GM12801 (cell line): ENCODE data around the gene MGMT.

ENCODE experiments used
- TF ChIP-seq, protein P1 (sequence below): IDR thresholded peaks from one replicate; pipeline ENCODE4 v1.5.1; 2011; ENCODE audit warnings: control low read depth; ENCODE audit not compliant: insufficient read length; ENCODE audit errors: extremely low read depth

Gene MGMT

DNA sequence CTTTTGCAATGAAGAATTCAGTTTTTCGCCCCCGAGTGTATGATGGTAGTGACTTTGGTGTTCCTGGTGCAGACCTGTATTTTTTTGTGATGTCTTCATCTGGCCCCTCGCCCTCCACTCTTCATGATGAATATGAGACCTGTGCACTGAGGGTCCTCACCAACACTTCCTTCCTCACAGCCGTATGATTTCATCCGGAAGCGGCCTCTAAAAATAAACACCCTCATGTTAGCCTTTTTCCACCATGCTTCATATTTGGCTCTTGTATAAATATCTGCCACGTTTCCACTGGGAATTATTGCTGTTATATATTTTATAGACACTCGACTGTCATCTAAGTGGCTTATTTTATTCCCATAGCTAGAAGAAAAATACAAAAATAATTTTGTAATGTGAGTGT lies 160.4 kb downstream of the MGMT start:
- TF ChIP-seq, protein P1, sequence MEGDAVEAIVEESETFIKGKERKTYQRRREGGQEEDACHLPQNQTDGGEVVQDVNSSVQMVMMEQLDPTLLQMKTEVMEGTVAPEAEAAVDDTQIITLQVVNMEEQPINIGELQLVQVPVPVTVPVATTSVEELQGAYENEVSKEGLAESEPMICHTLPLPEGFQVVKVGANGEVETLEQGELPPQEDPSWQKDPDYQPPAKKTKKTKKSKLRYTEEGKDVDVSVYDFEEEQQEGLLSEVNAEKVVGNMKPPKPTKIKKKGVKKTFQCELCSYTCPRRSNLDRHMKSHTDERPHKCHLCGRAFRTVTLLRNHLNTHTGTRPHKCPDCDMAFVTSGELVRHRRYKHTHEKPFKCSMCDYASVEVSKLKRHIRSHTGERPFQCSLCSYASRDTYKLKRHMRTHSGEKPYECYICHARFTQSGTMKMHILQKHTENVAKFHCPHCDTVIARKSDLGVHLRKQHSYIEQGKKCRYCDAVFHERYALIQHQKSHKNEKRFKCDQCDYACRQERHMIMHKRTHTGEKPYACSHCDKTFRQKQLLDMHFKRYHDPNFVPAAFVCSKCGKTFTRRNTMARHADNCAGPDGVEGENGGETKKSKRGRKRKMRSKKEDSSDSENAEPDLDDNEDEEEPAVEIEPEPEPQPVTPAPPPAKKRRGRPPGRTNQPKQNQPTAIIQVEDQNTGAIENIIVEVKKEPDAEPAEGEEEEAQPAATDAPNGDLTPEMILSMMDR: no peak

DNA sequence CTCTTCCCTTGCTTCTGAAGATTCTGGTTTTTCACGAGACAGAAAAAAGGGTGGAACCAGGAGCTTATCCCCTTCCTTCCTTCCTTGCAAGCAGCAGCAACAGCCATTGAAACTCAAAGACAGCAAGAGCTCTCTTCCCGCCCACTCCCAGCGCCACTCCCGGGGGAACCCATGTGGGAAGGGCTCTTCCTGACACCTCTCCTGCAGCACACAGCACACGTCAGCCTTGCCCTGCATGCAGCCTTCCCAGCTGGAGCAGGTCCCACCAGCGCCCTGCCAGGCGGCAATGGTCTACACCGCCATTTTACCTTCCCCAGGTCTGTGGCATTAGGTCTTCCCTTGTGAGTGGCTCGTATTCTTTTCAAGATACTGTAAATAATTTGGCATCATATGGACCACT lies 161.8 kb downstream of the MGMT start:
- TF ChIP-seq, protein P1: no peak

DNA sequence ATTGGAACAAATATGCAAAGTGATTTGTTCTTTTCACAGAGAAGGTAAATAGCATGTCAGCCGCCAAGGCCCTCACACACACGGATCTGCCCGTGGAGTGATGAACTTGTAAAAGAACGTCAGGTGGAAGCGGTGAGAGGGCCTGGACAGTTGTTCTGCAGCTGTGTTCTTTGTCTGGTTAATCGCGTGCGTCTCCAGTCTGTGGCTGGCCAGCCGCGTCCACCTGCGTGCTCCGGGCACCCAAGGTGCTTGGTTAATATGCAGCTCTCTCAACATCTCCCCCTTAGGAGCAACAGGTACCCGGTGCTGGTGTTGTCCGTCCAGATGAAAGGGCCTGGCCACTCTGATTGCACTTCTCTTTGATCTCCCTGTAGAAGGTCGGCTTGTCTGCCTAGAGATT lies 162.9 kb downstream of the MGMT start:
- TF ChIP-seq, protein P1: no peak

DNA sequence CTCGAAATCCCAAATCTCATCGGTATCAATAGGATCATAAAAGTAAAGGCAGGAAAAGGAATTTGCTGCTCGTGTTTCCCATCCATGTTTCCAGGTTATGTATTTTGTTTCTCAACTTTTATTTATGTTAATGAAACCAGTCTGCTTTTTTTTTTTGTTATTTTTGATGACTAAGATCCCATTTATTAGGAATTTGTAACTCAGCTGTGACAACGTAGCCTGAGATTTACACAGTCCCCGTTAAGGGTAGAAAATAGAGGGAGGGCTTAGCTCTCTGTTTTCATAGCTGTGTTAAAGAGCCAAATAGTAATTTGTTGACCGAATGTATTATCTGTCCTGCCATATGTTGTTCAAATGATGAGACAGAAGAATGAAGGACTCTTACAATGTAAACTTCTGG lies 164.0 kb downstream of the MGMT start:
- TF ChIP-seq, protein P1: no peak

DNA sequence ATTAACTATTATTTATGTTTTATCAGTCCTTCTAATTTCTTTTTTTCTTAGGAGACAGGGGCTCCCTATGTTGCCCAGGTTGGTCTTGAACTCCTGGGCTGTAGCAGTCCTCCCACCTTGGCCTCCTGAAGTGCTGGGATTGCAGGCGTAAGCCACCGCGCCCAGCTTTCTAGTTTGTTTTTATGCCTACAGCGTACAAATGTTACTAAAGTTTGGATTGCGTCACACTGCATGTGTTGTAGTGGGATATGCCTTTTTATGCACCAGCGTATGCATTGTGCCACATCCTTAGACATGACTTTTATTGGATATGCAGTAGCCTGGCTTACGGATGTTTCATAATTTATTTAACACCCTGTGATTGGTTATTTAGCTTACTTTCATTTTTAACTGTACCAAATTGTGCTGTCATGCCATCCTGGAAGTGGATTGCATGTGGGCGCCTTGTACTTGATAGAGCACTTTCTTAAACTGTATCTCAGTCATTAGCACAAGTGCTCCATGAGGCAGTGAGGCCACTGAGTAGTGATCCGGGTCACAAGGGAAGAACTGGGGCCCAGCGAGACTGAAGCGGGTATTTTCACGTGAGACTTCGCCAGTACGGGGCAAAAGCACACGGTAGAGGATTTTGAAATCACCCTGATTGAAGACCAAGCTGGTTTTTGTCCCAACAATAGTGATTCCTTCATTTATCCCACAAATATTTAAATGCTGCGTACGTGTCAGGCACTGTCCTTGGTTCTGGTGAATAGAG lies 165.0 kb downstream of the MGMT start:
- TF ChIP-seq, protein P1: no peak

DNA sequence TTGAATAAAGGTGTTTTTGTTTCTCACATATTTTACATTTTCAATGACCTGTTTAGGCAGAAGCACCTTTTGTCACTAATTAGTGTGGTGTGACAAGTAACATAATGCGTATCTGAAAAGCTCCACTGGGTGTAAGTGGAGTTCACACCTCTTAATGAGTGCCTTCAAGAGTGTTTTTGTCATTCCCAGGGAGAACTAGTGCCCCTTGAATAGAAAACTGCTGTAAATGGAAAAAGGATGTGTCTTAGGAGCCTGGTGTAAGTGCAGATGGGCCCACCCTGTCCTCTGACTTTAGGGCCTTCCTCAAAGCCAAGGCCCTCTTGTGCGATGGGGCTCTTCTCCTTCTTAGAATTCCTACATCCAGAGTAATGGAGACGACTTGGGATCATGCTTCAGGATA lies 170.0 kb downstream of the MGMT start:
- TF ChIP-seq, protein P1: no peak

DNA sequence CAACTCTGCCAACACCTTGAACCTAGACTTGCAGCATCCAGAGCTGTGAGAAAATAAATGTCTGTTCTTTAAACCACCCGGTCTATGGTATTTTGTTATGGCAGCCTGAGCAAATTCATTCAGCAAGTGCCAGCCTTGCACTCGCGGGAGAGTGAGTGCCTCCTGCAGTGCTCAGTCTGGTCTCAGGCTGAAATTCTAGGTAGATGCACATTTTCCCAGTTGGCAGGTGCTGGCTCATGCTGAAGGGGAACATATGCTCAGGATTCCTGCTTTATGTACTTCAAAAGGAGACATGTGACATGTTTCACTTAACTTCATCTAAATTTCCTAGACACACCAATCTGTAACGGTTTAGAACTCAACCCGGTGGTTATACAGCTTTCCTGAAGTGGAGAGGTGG lies 170.8 kb downstream of the MGMT start:
- TF ChIP-seq, protein P1: no peak
